ENCODE data around the gene CHD5. TPM values are rescaled to one million over a fixed set of nuclear protein-coding genes. Genes with fewer than 3 reads are reported as not detected.

Gene CHD5
- total RNA-seq, 1 experiment from 2014 or later, result 6.1 TPM

DNA sequence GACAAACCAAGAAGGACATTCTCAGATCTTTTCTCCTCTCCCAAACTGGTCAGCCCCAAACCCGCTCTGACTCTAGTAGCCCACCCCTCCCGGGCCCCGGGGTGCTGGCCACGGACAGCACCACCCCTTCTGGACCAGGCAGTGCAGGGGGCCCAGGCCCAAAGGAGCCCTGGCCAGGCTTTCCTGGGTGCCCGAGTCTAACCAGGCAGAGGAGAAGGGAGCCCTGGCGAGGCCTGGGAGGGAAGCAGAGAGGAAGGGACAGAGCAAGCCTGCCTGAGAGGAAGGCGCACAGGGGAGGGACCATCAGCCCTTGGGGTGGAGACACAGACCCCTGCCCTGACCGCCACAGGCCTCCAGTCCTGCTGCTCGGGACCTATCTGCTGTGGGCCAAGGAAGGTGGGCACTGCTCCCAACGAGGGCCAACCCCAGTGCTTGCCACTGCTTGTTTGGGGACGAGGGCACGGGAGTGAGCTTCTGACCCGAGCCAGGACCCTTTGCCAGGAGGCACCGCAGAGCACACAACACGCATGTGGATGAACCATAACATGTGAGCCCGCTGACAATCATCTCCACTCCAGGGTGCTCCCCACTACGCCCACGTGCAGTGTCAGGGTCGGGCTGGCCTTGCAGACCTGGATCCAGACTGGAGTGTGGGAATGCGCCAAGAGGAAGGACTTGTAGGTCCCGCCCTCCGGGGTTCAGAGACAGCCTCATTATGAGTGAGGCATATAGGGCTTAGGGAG lies 76.8 kb downstream of the CHD5 start:
- Histone ChIP-seq H3K79me2 (ENCODE audit: insufficient read depth, low read length) (no peaks in the 10 kb centered on the region), H3K27ac (ENCODE audit: low read depth, low read length) (no peak overlapping the region), H2AFZ (ENCODE audit: low read depth, low read length, poor library complexity, severe bottlenecking) (no peak overlapping the region), H3K9me2 (ENCODE audit: insufficient read depth) (no peaks in the 10 kb centered on the region), H3K9ac (ENCODE audit: low read length) (no peak overlapping the region), H3K9me3 (ENCODE audit: control insufficient read depth in 1 of 2, insufficient read depth in 1 of 2, low read depth in 1 of 2, low read length in 2 of 2) (no peaks in the 10 kb centered on the region), H3K36me3 (ENCODE audit: control insufficient read depth in 1 of 2, insufficient read depth in 2 of 2, low read length in 2 of 2) (no peaks in the 10 kb centered on the region), H3K27me3 (ENCODE audit: insufficient read depth, low read length) (no peaks in the 10 kb centered on the region), H3K4me2 (ENCODE audit: low read length) (no peak overlapping the region), H3K4me3 (replicated peaks in 1 of 2; ENCODE audit: low read depth in 1 of 2, low read length in 2 of 2) (no peak overlapping the region), H3K4me1 (ENCODE audit: control insufficient read depth in 1 of 2, insufficient read depth in 2 of 2, low read length in 2 of 2) (no peaks in the 10 kb centered on the region; a peak in 2 of 4 replicates), H4K20me1 (ENCODE audit: insufficient read depth) (no peaks in the 10 kb centered on the region)
- DNase-seq (ENCODE audit: low read depth, low spot score) (no peak), ATAC-seq (no peak)
- RAD21 ChIA-PET (ENCODE audit: low non-redundant PET in 1 of 2, low total read pairs in 2 of 2, uncharacterized antibody in 2 of 2, unreplicated experiment in 2 of 2), result no interaction called here
- CTCF ChIA-PET, result no interaction called here
- intact Hi-C loops (cut with micrococcal nuclease), result no loop called here
- BruUV-seq (replicated peaks), result no TSS peak
- POLR2A ChIA-PET, result no interaction called here
- TF ChIP-seq SP1 (IDR thresholded peaks at IDR 0.05; ENCODE audit: low read depth) (no peak), EGR1 (IDR thresholded peaks at IDR 0.05; ENCODE audit: low read depth) (no peak), YY1 (IDR thresholded peaks at IDR 0.05; ENCODE audit: extremely low read depth, insufficient replicate concordance, low read depth, low read length) (no peak), ATF3 (IDR thresholded peaks at IDR 0.05) (no peak), RAD21 (IDR thresholded peaks at IDR 0.05; ENCODE audit: low read depth) (no peak), EZH2 (IDR thresholded peaks at IDR 0.05) (no peak), ZFX (IDR thresholded peaks at IDR 0.05) (no peak), ZNF274 (IDR thresholded peaks at IDR 0.05; ENCODE audit: low read depth, low read length) (no peak), POLR2A (IDR thresholded peaks at IDR 0.05; ENCODE audit: borderline replicate concordance, extremely low read depth, insufficient read depth, insufficient read length) (no peak), EZH2phosphoT487 (IDR thresholded peaks at IDR 0.05; ENCODE audit: borderline replicate concordance) (no peak), SIN3A (IDR thresholded peaks at IDR 0.05; ENCODE audit: low read depth) (no peak), CBX3 (IDR thresholded peaks at IDR 0.05; ENCODE audit: low read depth) (no peak), FOSL1 (IDR thresholded peaks at IDR 0.05; ENCODE audit: low read depth) (no peak), CEBPB (IDR thresholded peaks at IDR 0.05; ENCODE audit: low read depth) (no peak)
- TF ChIP-seq, protein P1, sequence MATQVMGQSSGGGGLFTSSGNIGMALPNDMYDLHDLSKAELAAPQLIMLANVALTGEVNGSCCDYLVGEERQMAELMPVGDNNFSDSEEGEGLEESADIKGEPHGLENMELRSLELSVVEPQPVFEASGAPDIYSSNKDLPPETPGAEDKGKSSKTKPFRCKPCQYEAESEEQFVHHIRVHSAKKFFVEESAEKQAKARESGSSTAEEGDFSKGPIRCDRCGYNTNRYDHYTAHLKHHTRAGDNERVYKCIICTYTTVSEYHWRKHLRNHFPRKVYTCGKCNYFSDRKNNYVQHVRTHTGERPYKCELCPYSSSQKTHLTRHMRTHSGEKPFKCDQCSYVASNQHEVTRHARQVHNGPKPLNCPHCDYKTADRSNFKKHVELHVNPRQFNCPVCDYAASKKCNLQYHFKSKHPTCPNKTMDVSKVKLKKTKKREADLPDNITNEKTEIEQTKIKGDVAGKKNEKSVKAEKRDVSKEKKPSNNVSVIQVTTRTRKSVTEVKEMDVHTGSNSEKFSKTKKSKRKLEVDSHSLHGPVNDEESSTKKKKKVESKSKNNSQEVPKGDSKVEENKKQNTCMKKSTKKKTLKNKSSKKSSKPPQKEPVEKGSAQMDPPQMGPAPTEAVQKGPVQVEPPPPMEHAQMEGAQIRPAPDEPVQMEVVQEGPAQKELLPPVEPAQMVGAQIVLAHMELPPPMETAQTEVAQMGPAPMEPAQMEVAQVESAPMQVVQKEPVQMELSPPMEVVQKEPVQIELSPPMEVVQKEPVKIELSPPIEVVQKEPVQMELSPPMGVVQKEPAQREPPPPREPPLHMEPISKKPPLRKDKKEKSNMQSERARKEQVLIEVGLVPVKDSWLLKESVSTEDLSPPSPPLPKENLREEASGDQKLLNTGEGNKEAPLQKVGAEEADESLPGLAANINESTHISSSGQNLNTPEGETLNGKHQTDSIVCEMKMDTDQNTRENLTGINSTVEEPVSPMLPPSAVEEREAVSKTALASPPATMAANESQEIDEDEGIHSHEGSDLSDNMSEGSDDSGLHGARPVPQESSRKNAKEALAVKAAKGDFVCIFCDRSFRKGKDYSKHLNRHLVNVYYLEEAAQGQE (IDR thresholded peaks at IDR 0.05; ENCODE audit: low read depth), result no peak
- TF ChIP-seq, protein P2, sequence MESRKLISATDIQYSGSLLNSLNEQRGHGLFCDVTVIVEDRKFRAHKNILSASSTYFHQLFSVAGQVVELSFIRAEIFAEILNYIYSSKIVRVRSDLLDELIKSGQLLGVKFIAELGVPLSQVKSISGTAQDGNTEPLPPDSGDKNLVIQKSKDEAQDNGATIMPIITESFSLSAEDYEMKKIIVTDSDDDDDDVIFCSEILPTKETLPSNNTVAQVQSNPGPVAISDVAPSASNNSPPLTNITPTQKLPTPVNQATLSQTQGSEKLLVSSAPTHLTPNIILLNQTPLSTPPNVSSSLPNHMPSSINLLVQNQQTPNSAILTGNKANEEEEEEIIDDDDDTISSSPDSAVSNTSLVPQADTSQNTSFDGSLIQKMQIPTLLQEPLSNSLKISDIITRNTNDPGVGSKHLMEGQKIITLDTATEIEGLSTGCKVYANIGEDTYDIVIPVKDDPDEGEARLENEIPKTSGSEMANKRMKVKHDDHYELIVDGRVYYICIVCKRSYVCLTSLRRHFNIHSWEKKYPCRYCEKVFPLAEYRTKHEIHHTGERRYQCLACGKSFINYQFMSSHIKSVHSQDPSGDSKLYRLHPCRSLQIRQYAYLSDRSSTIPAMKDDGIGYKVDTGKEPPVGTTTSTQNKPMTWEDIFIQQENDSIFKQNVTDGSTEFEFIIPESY (IDR thresholded peaks at IDR 0.05; ENCODE audit: extremely low read depth, insufficient replicate concordance, low read length), result no peak
- TF ChIP-seq, protein P3, sequence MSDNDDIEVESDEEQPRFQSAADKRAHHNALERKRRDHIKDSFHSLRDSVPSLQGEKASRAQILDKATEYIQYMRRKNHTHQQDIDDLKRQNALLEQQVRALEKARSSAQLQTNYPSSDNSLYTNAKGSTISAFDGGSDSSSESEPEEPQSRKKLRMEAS (IDR thresholded peaks at IDR 0.05), result no peak
